Measurements from ENCODE around the gene SPSB4. TPM values are rescaled to one million over a fixed set of nuclear protein-coding genes. Genes with fewer than 3 reads are reported as not detected.
"Not testable (repeated sequence)": the region's sequence is repeated elsewhere in the genome, so short reads cannot be mapped to it uniquely, and the experiment has no call there.

Gene SPSB4
- total RNA-seq, 6 experiments from 2014 or later: 0.62 to 1.0 (median 0.98) TPM; not detected in 3

DNA sequence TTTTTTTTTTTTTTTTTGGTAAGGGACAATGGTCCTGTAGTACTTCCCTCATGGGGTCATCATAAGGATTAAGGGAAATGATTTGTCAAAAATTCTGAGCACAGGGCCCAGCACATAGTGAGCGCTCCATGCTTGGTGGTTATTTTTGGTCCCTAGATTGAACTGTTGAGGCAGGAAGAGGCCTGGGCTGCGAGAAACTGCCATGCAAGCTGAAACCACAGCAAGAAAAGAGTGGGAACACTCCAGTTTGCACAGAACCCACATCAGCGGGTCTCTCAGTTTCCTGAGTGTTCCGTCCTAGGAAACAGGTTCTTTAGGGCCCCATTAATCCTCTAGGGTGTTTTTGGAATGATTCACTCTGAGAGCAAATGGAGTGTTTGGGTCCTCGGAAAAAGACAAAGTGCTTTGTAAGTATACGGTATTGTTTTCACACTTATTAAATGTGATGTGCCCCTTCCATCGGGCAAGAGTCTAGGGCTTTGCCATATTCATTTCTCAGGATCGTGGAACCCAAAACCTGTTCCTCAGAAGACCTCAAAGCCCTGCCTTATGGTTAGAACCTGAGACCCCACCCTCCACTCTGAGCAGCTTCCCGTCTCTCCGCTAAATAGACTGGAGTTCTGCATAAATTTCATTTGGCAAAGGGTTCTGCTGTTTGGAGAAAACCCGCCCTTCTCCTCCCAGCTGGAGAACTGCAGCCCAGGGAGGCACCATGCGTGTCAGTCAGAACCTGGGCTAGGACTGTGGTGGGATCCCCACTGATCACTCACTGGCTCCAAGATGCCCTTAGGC, 60.4 kb downstream of the SPSB4 start:
- DNase-seq: no peak
- H3K4me1 ChIP-seq: no peaks in the 10 kb centered on the region

DNA sequence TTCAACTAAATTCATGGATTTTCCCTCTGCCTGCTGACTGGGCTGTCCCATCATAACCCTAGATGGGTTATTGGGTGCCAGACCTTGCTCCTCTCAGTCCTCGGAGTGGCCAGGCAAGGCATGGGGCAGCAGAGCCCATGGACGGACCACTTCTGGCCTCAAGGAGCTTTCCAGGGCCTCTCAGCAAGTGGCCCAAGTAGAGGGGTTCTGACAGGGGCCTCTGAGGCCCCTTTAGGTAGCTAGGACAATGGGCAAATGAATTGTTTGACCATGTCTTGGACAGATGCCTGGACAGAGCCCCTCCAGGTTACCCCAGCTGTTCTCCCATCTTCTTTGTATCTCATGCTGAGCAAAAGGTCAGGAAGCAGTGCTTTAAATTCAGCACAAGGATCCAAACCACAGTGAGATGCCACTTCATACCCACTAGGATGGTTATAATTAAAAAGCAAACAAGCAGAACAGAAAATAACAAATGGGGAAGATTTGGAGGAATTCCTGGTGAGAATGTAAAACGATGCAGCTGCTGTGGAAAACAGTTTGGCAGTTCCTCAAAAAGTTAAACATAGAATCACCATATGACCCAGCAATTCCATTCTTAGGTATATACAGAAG, 61.6 kb downstream of the SPSB4 start:
- Histone ChIP-seq H3K4me1 (no peaks in the 10 kb centered on the region), H3K27ac (no peak overlapping the region), H3K4me3 (no peak overlapping the region), H3K9me3 (no peaks in the 10 kb centered on the region), H3K36me3 (no peaks in the 10 kb centered on the region), H3K27me3 (no peaks in the 10 kb centered on the region)
- intact Hi-C loops (cut with DNase I): no loop called here
- WGBS (ENCODE audit: insufficient coverage, low coverage, low lambda C conversion rate, missing lambda C conversion rate): 55% methylated on average over 2 of the region's 3 CpGs
- ATAC-seq (no peak), DNase-seq (no peak)
- TF ChIP-seq, protein P1, sequence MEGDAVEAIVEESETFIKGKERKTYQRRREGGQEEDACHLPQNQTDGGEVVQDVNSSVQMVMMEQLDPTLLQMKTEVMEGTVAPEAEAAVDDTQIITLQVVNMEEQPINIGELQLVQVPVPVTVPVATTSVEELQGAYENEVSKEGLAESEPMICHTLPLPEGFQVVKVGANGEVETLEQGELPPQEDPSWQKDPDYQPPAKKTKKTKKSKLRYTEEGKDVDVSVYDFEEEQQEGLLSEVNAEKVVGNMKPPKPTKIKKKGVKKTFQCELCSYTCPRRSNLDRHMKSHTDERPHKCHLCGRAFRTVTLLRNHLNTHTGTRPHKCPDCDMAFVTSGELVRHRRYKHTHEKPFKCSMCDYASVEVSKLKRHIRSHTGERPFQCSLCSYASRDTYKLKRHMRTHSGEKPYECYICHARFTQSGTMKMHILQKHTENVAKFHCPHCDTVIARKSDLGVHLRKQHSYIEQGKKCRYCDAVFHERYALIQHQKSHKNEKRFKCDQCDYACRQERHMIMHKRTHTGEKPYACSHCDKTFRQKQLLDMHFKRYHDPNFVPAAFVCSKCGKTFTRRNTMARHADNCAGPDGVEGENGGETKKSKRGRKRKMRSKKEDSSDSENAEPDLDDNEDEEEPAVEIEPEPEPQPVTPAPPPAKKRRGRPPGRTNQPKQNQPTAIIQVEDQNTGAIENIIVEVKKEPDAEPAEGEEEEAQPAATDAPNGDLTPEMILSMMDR (IDR thresholded peaks at IDR 0.05): no peak
- TF ChIP-seq POLR2A (IDR thresholded peaks at IDR 0.05): no peak

More for the DNA sequence above, 60.4 kb downstream of the SPSB4 start:
- Histone ChIP-seq H3K36me3 (no peaks in the 10 kb centered on the region), H3K27me3 (no peaks in the 10 kb centered on the region), H3K4me3 (no peak overlapping the region), H3K9me3 (no peaks in the 10 kb centered on the region), H3K27ac (no peak overlapping the region)
- 81% methylated on average over 12 of the region's 12 CpGs for WGBS (ENCODE audit: insufficient coverage, low coverage, low lambda C conversion rate, missing lambda C conversion rate)
- TF ChIP-seq, protein P1 (IDR thresholded peaks at IDR 0.05): no peak
- no peak for TF ChIP-seq POLR2A (IDR thresholded peaks at IDR 0.05)
- intact Hi-C loops (cut with DNase I): no loop called here
- ATAC-seq: no peak

DNA sequence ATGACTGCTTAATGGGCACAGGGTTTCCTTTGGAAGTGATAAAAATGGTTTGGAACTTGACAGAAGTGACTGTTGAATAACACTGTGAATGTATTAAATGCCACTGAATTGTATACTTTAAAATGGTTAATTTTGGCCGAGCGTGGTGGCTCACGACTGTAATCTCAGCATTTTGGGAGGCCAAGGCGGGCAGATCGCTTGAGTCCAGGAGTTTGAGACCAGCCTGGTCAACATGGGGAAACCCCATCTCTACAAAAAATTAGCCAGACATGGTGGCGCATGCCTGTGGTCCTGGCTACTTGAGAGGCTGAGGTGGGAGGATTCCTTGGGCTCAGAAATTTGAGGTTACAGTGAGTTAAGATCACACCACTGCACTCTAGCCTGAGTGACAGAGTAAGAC, 62.5 kb downstream of the SPSB4 start:
- H3K36me3 ChIP-seq; H3K9me3 ChIP-seq; H3K4me3 ChIP-seq; ATAC-seq; DNase-seq; H3K27ac ChIP-seq; H3K4me1 ChIP-seq; H3K27me3 ChIP-seq; intact Hi-C loops (cut with DNase I): not testable (repeated sequence)
- 78% methylated on average over 6 of the region's 6 CpGs for WGBS (ENCODE audit: insufficient coverage, low coverage, low lambda C conversion rate, missing lambda C conversion rate)

DNA sequence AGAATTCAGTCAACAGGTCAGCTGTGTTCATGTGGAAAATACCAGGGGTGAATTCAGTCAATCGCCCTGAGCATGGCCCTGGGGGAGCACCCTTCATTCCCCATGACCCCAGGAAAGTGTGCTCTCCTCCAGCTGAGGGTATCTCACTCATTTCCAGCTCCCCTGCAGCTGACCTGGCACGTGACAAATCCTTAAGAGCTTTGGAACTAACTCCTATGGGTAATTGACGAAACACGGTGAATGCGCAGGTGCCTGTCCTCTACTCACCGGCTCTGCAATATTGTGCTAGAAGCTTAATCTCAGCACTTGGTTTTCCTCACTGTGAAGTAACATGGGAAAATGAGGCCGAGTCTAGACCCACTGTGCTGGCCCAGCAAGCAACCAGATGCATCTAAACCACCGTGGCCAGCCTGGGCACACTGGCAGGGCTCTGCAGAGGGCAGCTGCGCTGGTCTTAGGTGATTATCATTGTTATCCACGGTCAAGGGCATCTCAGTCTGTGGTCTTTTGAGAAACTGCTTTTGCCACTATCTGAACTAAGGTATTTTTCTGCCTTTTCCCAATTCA, 63.1 kb downstream of the SPSB4 start:
- no peaks in the 10 kb centered on the region for H3K36me3 ChIP-seq
- H3K27me3 ChIP-seq: no peaks in the 10 kb centered on the region
- DNase-seq (no peak), ATAC-seq (no peak)
- H3K27ac ChIP-seq: peak overlapping the region in 1 of 3 donors; percentile 14
- no peak overlapping the region for H3K4me3 ChIP-seq
- WGBS (ENCODE audit: insufficient coverage, low coverage, low lambda C conversion rate, missing lambda C conversion rate): 67% methylated on average over 10 of the region's 10 CpGs
- TF ChIP-seq POLR2A (IDR thresholded peaks at IDR 0.05): no peak
- TF ChIP-seq, protein P1 (IDR thresholded peaks at IDR 0.05): no peak
- H3K4me1 ChIP-seq: no peaks in the 10 kb centered on the region
- no peaks in the 10 kb centered on the region for H3K9me3 ChIP-seq
- intact Hi-C loops (cut with DNase I): no loop called here
